Endodermal cell (in vitro differentiated cells): ENCODE measurements around the gene MAP2K6. TPM values are rescaled to one million over a fixed set of nuclear protein-coding genes. Genes with fewer than 3 reads are reported as not detected.

Experiments used
- DNase-seq: peaks from one replicate; pipeline ENCODE4 v3.0.0-alpha.2; 2017
- H3K27ac ChIP-seq: 2 replicates; pipeline ENCODE4 v1.5.1; 2013; ENCODE audit warnings: mild to moderate bottlenecking, low read depth, low read length, moderate library complexity
- H3K27me3 ChIP-seq: 2 replicates; pipeline ENCODE4 v1.6.1; 2013; ENCODE audit warnings: mild to moderate bottlenecking, low read length, moderate library complexity; ENCODE audit not compliant: insufficient read depth, control insufficient read depth, poor library complexity, severe bottlenecking
- H3K36me3 ChIP-seq: 2 replicates; pipeline ENCODE4 v1.7.0; 2013; ENCODE audit warnings: mild to moderate bottlenecking, low read length, moderate library complexity; ENCODE audit not compliant: control insufficient read depth, insufficient read depth
- H3K4me1 ChIP-seq: one replicate; pipeline ENCODE4 v1.7.0; 2013; ENCODE audit warnings: low read length; ENCODE audit not compliant: control insufficient read depth, insufficient read depth
- H3K4me3 ChIP-seq: 2 replicates; pipeline ENCODE4 v1.5.1; 2013; ENCODE audit warnings: mild to moderate bottlenecking, low read length, moderate library complexity
- H3K9ac ChIP-seq: 2 replicates; pipeline ENCODE4 v1.6.1; 2013; ENCODE audit warnings: mild to moderate bottlenecking, low read length, moderate library complexity; ENCODE audit not compliant: poor library complexity, severe bottlenecking; ENCODE audit errors: extremely low read depth
- H3K9me3 ChIP-seq: 2 replicates; pipeline ENCODE4 v1.6.1; 2013; ENCODE audit warnings: mild to moderate bottlenecking, low read length, moderate library complexity; ENCODE audit not compliant: control insufficient read depth
- H3K27ac Mint-ChIP-seq: 2 replicates; pipeline ENCODE4 v1.8.0; 2020; ENCODE audit warnings: mixed read lengths
- H3K27me3 Mint-ChIP-seq: 2 replicates; pipeline ENCODE4 v1.8.0; 2021; ENCODE audit warnings: mild to moderate bottlenecking, mixed read lengths; ENCODE audit not compliant: insufficient read depth
- H3K36me3 Mint-ChIP-seq: 2 replicates; pipeline ENCODE4 v1.8.0; 2020; ENCODE audit warnings: low read depth, mixed read lengths
- H3K4me1 Mint-ChIP-seq: 2 replicates; pipeline ENCODE4 v1.8.0; 2020; ENCODE audit warnings: mixed read lengths
- H3K4me3 Mint-ChIP-seq: 2 replicates; pipeline ENCODE4 v1.8.0; 2020; ENCODE audit warnings: mild to moderate bottlenecking, moderate library complexity, mixed read lengths
- H3K9me3 Mint-ChIP-seq: 2 replicates; pipeline ENCODE4 v1.8.0; 2020; ENCODE audit warnings: mild to moderate bottlenecking, mixed read lengths
- WGBS, 2 experiments: methylation state at CpG; one replicate each; pipeline versions ENCODE4 v1.1.5 to v1.1.7; 2013; ENCODE audit warnings: missing lambda C conversion rate in 2 of 2, mixed read lengths in 1 of 2; ENCODE audit not compliant: insufficient coverage in 1 of 2, insufficient read length in 1 of 2; 5-methylcytosine and 5-hydroxymethylcytosine counted together
- total RNA-seq, 2 donors: library from RNA; stranded (reverse); fragmentation: NEBNext Ultra II Directional in 1 of 2; extraction: Animal tissue kit (Norgen Biotek cat#: 25700) in 1 of 2; gene quantifications; 2 replicates in 1 of 2; 3 replicates in 1 of 2; pipeline ENCODE4 v1.2.1, GENCODE V29; 2021
- TF ChIP-seq, protein P1 (sequence below): fragments of 200-600 bp; sonication (generic); conservative IDR thresholded peaks from 2 replicates; pipeline ENCODE4 v1.5.0; 2021; ENCODE audit warnings: antibody characterized with exemption, mild to moderate bottlenecking

MAP2K6 gene
- total RNA-seq, 2 donors from 2014 or later = 42.2 to 55.3 TPM

DNA sequence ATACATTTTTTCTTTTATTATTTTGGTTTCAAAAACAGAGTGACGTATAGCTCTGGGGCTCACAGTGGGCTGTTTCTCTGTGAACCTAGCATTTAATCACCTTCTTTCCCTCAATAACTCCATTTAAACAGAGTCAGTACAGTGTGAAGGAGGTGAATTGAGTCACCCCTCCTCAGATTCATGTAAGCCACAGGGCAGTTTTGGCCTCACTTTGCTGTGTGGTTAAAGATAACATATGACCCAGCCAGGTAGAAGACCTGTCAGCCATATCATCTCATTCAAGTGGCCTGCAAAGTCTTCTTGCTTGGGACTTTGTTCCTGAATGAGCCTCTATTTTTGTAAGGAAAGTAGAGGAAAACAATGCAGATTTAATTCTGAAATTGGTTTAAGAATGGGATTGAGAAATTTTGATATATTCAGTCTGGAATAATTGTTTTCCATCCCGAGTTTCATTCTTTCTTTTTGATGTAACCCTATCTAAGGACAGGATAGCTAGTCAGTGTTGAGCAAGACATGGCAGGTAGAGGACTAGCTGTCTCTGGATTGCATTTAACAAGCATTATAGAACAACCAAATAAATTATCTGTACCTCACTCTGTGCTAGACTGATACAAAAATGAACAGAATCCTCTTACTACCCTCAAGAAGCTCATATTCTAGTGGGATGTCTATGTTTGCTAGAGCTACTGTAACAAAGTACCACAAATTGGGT is 13.1 kb downstream of the MAP2K6 start:
- H3K4me3 ChIP-seq = no peak overlapping the region
- H3K4me1 ChIP-seq = peaks cover 6% of the 10 kb centered on the region

GRCh38 chr17:69428252-69428980 is 13.9 kb downstream of the MAP2K6 start:
- Mint-ChIP-seq H3K27me3 (no peaks in the 10 kb centered on the region), H3K27ac (no peak overlapping the region), H3K4me1 (peaks cover 41% of the 10 kb centered on the region), H3K36me3 (peaks cover 2% of the 10 kb centered on the region), H3K9me3 (no peaks in the 10 kb centered on the region), H3K4me3 (no peak overlapping the region)
- H3K9ac ChIP-seq = no peak overlapping the region
- no peaks in the 10 kb centered on the region for H3K9me3 ChIP-seq
- DNase-seq = no peak
- H3K4me3 ChIP-seq = no peak overlapping the region
- 82 to 86% methylated on average over 3 to 6 of the region's 6 CpGs for WGBS, 2 experiments
- H3K27me3 ChIP-seq = no peaks in the 10 kb centered on the region
- H3K27ac ChIP-seq = no peak overlapping the region
- peaks cover 6% of the 10 kb centered on the region for H3K4me1 ChIP-seq
- TF ChIP-seq, protein P1, sequence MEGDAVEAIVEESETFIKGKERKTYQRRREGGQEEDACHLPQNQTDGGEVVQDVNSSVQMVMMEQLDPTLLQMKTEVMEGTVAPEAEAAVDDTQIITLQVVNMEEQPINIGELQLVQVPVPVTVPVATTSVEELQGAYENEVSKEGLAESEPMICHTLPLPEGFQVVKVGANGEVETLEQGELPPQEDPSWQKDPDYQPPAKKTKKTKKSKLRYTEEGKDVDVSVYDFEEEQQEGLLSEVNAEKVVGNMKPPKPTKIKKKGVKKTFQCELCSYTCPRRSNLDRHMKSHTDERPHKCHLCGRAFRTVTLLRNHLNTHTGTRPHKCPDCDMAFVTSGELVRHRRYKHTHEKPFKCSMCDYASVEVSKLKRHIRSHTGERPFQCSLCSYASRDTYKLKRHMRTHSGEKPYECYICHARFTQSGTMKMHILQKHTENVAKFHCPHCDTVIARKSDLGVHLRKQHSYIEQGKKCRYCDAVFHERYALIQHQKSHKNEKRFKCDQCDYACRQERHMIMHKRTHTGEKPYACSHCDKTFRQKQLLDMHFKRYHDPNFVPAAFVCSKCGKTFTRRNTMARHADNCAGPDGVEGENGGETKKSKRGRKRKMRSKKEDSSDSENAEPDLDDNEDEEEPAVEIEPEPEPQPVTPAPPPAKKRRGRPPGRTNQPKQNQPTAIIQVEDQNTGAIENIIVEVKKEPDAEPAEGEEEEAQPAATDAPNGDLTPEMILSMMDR = no peak
- no peaks in the 10 kb centered on the region for H3K36me3 ChIP-seq

More for the DNA sequence above, 13.1 kb downstream of the MAP2K6 start:
- WGBS, 2 experiments = 95 to 100% methylated on average over 1 to 2 of the region's 2 CpGs
- H3K27ac Mint-ChIP-seq = no peak overlapping the region
- H3K27me3 Mint-ChIP-seq = no peaks in the 10 kb centered on the region
- peaks cover 4% of the 10 kb centered on the region for H3K36me3 Mint-ChIP-seq
- Histone ChIP-seq H3K9me3 (no peaks in the 10 kb centered on the region), H3K27ac (no peak overlapping the region), H3K27me3 (no peaks in the 10 kb centered on the region), H3K36me3 (no peaks in the 10 kb centered on the region), H3K9ac (no peak overlapping the region)
- H3K9me3 Mint-ChIP-seq = peaks cover 2% of the 10 kb centered on the region
- peaks cover 42% of the 10 kb centered on the region for H3K4me1 Mint-ChIP-seq
- TF ChIP-seq, protein P1 = no peak
- H3K4me3 Mint-ChIP-seq = no peak overlapping the region
- DNase-seq = no peak

DNA sequence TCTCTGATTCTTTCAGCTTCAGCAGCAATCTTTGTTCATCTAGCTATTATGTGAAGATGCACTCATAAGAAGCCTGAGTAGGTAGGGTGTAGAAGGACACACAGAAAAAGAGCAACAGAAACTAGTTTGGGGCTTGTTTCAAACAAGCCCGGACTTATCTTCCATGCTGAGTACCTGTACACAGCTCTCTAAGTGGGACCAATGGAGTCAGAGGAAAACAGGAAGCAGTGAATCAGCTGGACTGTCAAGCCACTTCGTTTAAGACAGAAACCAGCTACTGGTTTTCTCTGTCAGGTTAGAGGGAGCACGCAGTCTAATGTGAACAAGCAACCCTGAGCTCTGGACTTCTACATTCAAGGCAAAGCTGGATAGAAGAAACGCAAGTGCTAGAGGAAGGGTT is 16.0 kb downstream of the MAP2K6 start:
- no peak for DNase-seq
- H3K9ac ChIP-seq = no peak overlapping the region
- H3K4me3 ChIP-seq = no peak overlapping the region
- H3K36me3 ChIP-seq = no peaks in the 10 kb centered on the region
- peaks cover 48% of the 10 kb centered on the region for H3K4me1 Mint-ChIP-seq
- TF ChIP-seq, protein P1 = no peak
- H3K27me3 Mint-ChIP-seq = no peaks in the 10 kb centered on the region
- H3K27ac Mint-ChIP-seq = no peak overlapping the region
- H3K4me3 Mint-ChIP-seq = no peak overlapping the region
- peaks cover 2% of the 10 kb centered on the region for H3K36me3 Mint-ChIP-seq
- no peaks in the 10 kb centered on the region for H3K27me3 ChIP-seq
- H3K9me3 ChIP-seq = no peaks in the 10 kb centered on the region
- no peaks in the 10 kb centered on the region for H3K9me3 Mint-ChIP-seq
- H3K27ac ChIP-seq = no peak overlapping the region
- peaks cover 6% of the 10 kb centered on the region for H3K4me1 ChIP-seq
- 79 to 83% methylated on average over 4 of the region's 4 CpGs for WGBS, 2 experiments
